HepG2 (cell line): Measurements from ENCODE around the gene RPP25L. TPM values are rescaled to one million over a fixed set of nuclear protein-coding genes. Genes with fewer than 3 reads are reported as not detected.
A peak's percentile ranks its signal among the peaks of the same experiment; 100 is the strongest.

Source experiments
- ELF1 ChIP-seq: sonication (generic); formaldehyde crosslinking; IDR thresholded peaks from 2 replicates; pipeline ENCODE4 v1.4.0; 2020; ENCODE audit warnings: missing genetic modification reagents
- ESRRA ChIP-seq: sonication (generic); formaldehyde crosslinking; IDR thresholded peaks from 2 replicates; pipeline ENCODE4 v1.5.1; 2020; ENCODE audit warnings: mild to moderate bottlenecking, low read depth, missing genetic modification reagents
- FOSL2 ChIP-seq: sonication (generic); formaldehyde crosslinking; IDR thresholded peaks from 2 replicates; pipeline ENCODE4 v1.4.0; 2020; ENCODE audit warnings: missing genetic modification reagents
- GABPA ChIP-seq, 2 experiments: IDR thresholded peaks; 2 replicates each; pipeline ENCODE4 v1.6.1; 2011 to 2016; ENCODE audit warnings: low read depth in 2 of 2, low read length in 1 of 2, missing biosample characterization in 1 of 2, missing genetic modification characterization in 1 of 2
- GATAD2A ChIP-seq: IDR thresholded peaks from 2 replicates; pipeline ENCODE4 v1.6.1; 2016
- HOXA3 ChIP-seq: sonication (generic); formaldehyde crosslinking; IDR thresholded peaks from 2 replicates; pipeline ENCODE4 v1.5.0; 2020; ENCODE audit warnings: missing genetic modification reagents
- HOXA9 ChIP-seq: sonication (generic); formaldehyde crosslinking; IDR thresholded peaks from 2 replicates; pipeline ENCODE4 v1.8.1; 2022; ENCODE audit warnings: missing genetic modification reagents, mild to moderate bottlenecking, moderate library complexity, borderline replicate concordance
- MIXL1 ChIP-seq: IDR thresholded peaks from 2 replicates; pipeline ENCODE4 v1.6.1; 2016
- NCOA2 ChIP-seq: sonication (generic); formaldehyde crosslinking; IDR thresholded peaks from 2 replicates; pipeline ENCODE4 v1.8.0; 2022; ENCODE audit warnings: inconsistent platforms
- NFIC ChIP-seq: IDR thresholded peaks from 2 replicates; pipeline ENCODE4 v1.6.1; 2012; ENCODE audit warnings: mild to moderate bottlenecking, low read length, inconsistent platforms
- NONO ChIP-seq, 2 experiments: fragments of 450-650 bp in 1 of 2; sonication (generic) in 1 of 2; formaldehyde crosslinking in 1 of 2; IDR thresholded peaks in 1 of 2; conservative IDR thresholded peaks in 1 of 2; 2 replicates each; pipeline versions ENCODE4 v1.6.1 to v1.8.0; 2017 to 2022; ENCODE audit warnings: mild to moderate bottlenecking in 1 of 2, missing genetic modification reagents in 1 of 2, moderate library complexity in 1 of 2
- NR2F1 ChIP-seq, 2 experiments: fragments of 450-650 bp in 1 of 2; formaldehyde crosslinking in 1 of 2; IDR thresholded peaks; 2 replicates each; pipeline versions ENCODE4 v1.5.0 to v1.6.1; 2016 to 2020; ENCODE audit warnings: mild to moderate bottlenecking in 1 of 2, missing compliant biosample characterization in 1 of 2, missing genetic modification reagents in 1 of 2, moderate library complexity in 1 of 2
- REXO4 ChIP-seq: sonication (generic); formaldehyde crosslinking; IDR thresholded peaks from 2 replicates; pipeline ENCODE4 v1.8.0; 2022; ENCODE audit warnings: missing genetic modification reagents, mild to moderate bottlenecking, borderline replicate concordance
- RORA ChIP-seq: sonication (generic); formaldehyde crosslinking; IDR thresholded peaks from 2 replicates; pipeline ENCODE4 v1.5.0; 2020; ENCODE audit warnings: mild to moderate bottlenecking, missing genetic modification reagents, moderate library complexity
- SP5 ChIP-seq: IDR thresholded peaks from 2 replicates; pipeline ENCODE4 v1.6.1; 2016; ENCODE audit warnings: low read depth, borderline replicate concordance
- TFE3 ChIP-seq: IDR thresholded peaks from 2 replicates; pipeline ENCODE4 v1.6.1; 2016
- ZBTB2 ChIP-seq: sonication (generic); formaldehyde crosslinking; IDR thresholded peaks from 2 replicates; pipeline ENCODE4 v1.8.0; 2022; ENCODE audit warnings: low read depth, missing genetic modification reagents
- ZBTB3 ChIP-seq: sonication (generic); formaldehyde crosslinking; IDR thresholded peaks from 2 replicates; pipeline ENCODE4 v1.4.0; 2020; ENCODE audit warnings: low read depth, mild to moderate bottlenecking, moderate library complexity, missing genetic modification reagents, borderline replicate concordance
- ZBTB42 ChIP-seq: sonication (generic); formaldehyde crosslinking; IDR thresholded peaks from 2 replicates; pipeline ENCODE4 v1.5.0; 2020; ENCODE audit warnings: mild to moderate bottlenecking, missing genetic modification reagents
- ZMAT5 ChIP-seq: sonication (generic); formaldehyde crosslinking; IDR thresholded peaks from 2 replicates; pipeline ENCODE4 v1.5.0; 2020; ENCODE audit warnings: mild to moderate bottlenecking, low read depth, missing genetic modification reagents, borderline replicate concordance
- ZMYM4 ChIP-seq: sonication (generic); formaldehyde crosslinking; IDR thresholded peaks from 2 replicates; pipeline ENCODE4 v1.8.1; 2023; ENCODE audit warnings: mild to moderate bottlenecking, missing genetic modification reagents
- ZNF160 ChIP-seq: sonication (generic); formaldehyde crosslinking; IDR thresholded peaks from 2 replicates; pipeline ENCODE4 v1.8.0; 2022; ENCODE audit warnings: mild to moderate bottlenecking, inconsistent platforms, missing genetic modification reagents
- ZNF34 ChIP-seq: sonication (generic); formaldehyde crosslinking; IDR thresholded peaks from 2 replicates; pipeline ENCODE4 v1.4.0; 2020; ENCODE audit warnings: mild to moderate bottlenecking, missing genetic modification reagents, borderline replicate concordance
- ZNF382 ChIP-seq: sonication (generic); formaldehyde crosslinking; IDR thresholded peaks from 2 replicates; pipeline ENCODE4 v1.5.0; 2020; ENCODE audit warnings: missing genetic modification reagents, mild to moderate bottlenecking, borderline replicate concordance
- ZNF414 ChIP-seq: sonication (generic); formaldehyde crosslinking; IDR thresholded peaks from 2 replicates; pipeline ENCODE4 v1.5.0; 2020; ENCODE audit warnings: missing genetic modification reagents
- ZNF607 ChIP-seq: sonication (generic); formaldehyde crosslinking; IDR thresholded peaks from 2 replicates; pipeline ENCODE4 v1.5.1; 2020; ENCODE audit warnings: missing genetic modification reagents, mild to moderate bottlenecking, borderline replicate concordance
- ZNF713 ChIP-seq: sonication (generic); formaldehyde crosslinking; IDR thresholded peaks from 2 replicates; pipeline ENCODE4 v1.4.0; 2020; ENCODE audit warnings: mild to moderate bottlenecking, missing genetic modification reagents
- ZNF761 ChIP-seq: sonication (generic); formaldehyde crosslinking; conservative IDR thresholded peaks from 2 replicates; pipeline ENCODE4 v1.4.0; 2020; ENCODE audit warnings: mild to moderate bottlenecking, missing genetic modification reagents
- polyA plus RNA-seq, 8 experiments: library from polyadenylated mRNA; depleted of rRNA in 3 of 8; stranded (reverse) in 7 of 8; unstranded in 1 of 8; fragments of >200 nt; fragmentation: Illumina TruSeq in 4 of 8; extraction: Trizol in 4 of 8; gene quantifications; 2 replicates each; pipeline versions ENCODE4 v1.2.1 to v1.2.3, GENCODE V29; 2011 to 2016; ENCODE audit warnings: low read depth in 4 of 8, missing spikeins in 1 of 8, mixed read lengths in 1 of 8; ENCODE audit not compliant: insufficient read depth in 1 of 8
- total RNA-seq, 5 experiments: library from RNA; depleted of rRNA; stranded (reverse); fragments of >200 nt; fragmentation: Illumina TruSeq; extraction: Trizol; gene quantifications; 2 replicates each; pipeline ENCODE4 v1.2.3, GENCODE V29; 2016; ENCODE audit warnings: low read depth in 1 of 5

RPP25L gene
- total and polyA plus RNA-seq, 2 of the 13 experiments (the other 11 are each of a cell fraction or from before 2014, with no cell fraction given), result 24.5 to 27.3 TPM

- TF ChIP-seq ZBTB3 (0 out of 2 replicates have a peak, but pooled peaks have one; percentile 45), ZNF713 (CRISPR knock-in tag) (no peak), ELF1 (CRISPR knock-in tag) (peak; percentile 49), HOXA9 (CRISPR knock-in tag) (no peak), ZNF607 (CRISPR knock-in tag) (peak; percentile 46; the same call in 1 of the 2 replicates), REXO4 (CRISPR knock-in tag) (no peak), GABPA (IDR thresholded peaks at IDR 0.05; ENCODE audit: low read depth, low read length) (no peak), GABPA (CRISPR knock-in tag; IDR thresholded peaks at IDR 0.05; ENCODE audit: low read depth) (peak; percentile 39), ZNF414 (CRISPR knock-in tag) (0 out of 2 replicates have a peak, but pooled peaks have one; percentile 59), NONO (IDR thresholded peaks at IDR 0.05) (no peak), NONO (CRISPR knock-in tag; conservative IDR thresholded peaks at IDR 0.05) (peak; percentile 36; the same call in 1 of the 2 replicates), ZMAT5 (CRISPR knock-in tag) (no peak), ZMYM4 (CRISPR knock-in tag) (peak; percentile 57; the same call in 1 of the 2 replicates), MIXL1 (peak; percentile 79; the same call in 1 of the 2 replicates), NR2F1 (CRISPR knock-in tag; IDR thresholded peaks at IDR 0.05) (peak; percentile 73 to 86), ZNF382 (CRISPR knock-in tag) (no peak), NFIC (no peak), TFE3 (CRISPR knock-in tag) (0 out of 2 replicates have a peak, but pooled peaks have one; percentile 14), SP5 (CRISPR knock-in tag) (peak; percentile 42; the same call in 1 of the 2 replicates), GATAD2A (CRISPR knock-in tag) (peak; percentile 88), ZNF34 (CRISPR knock-in tag) (no peak), NCOA2 (CRISPR knock-in tag) (peak; percentile 75), RORA (peak; percentile 89; the same call in 1 of the 2 replicates), FOSL2 (CRISPR knock-in tag) (peak; percentile 66), ZNF761 (CRISPR knock-in tag) (0 out of 2 replicates have a peak, but pooled peaks have one; percentile 44), ZBTB2 (CRISPR knock-in tag) (no peak), ZNF160 (CRISPR knock-in tag) (no peak), ESRRA (CRISPR knock-in tag) (peak; percentile 78), ZBTB42 (CRISPR knock-in tag) (no peak), HOXA3 (CRISPR knock-in tag) (peak; percentile 73)
Measured at GRCh38 chr9:34644766-34645314, 32.9 kb upstream of the RPP25L start (continued).
